K562 (cell line): ENCODE measurements around the gene CCDC88C. TPM values are rescaled to one million over a fixed set of nuclear protein-coding genes. Genes with fewer than 3 reads are reported as not detected.

ENCODE experiments used
- BCLAF1 ChIP-seq, 2 experiments: fragments of 450-650 bp in 1 of 2; IDR thresholded peaks; 2 replicates each; pipeline ENCODE4 v1.6.1; 2011 to 2017; ENCODE audit warnings: low read depth in 2 of 2, antibody characterized with exemption in 1 of 2, borderline replicate concordance in 1 of 2, low read length in 1 of 2, mild to moderate bottlenecking in 1 of 2, mixed read lengths in 1 of 2; ENCODE audit not compliant: control insufficient read depth in 1 of 2
- BRF1 ChIP-seq: IDR thresholded peaks from 3 replicates; pipeline ENCODE4 v1.6.1; 2011; ENCODE audit warnings: borderline replicate concordance, mild to moderate bottlenecking; ENCODE audit not compliant: insufficient read length; ENCODE audit errors: extremely low read depth
- CEBPB ChIP-seq: fragments of 450-650 bp; IDR thresholded peaks from 2 replicates; pipeline ENCODE4 v1.6.1; 2016; ENCODE audit warnings: missing genetic modification characterization, missing compliant biosample characterization
- DACH1 ChIP-seq: fragments of 450-650 bp; IDR thresholded peaks from 2 replicates; pipeline ENCODE4 v1.6.1; 2018; ENCODE audit not compliant: partially characterized antibody
- ETS2 ChIP-seq: IDR thresholded peaks from 2 replicates; pipeline ENCODE4 v1.6.1; 2016; ENCODE audit warnings: borderline replicate concordance, missing genetic modification characterization, mild to moderate bottlenecking, moderate library complexity, missing compliant biosample characterization; ENCODE audit not compliant: poor library complexity, severe bottlenecking
- HDAC3 ChIP-seq: fragments of 450-650 bp; IDR thresholded peaks from 2 replicates; pipeline ENCODE4 v1.6.1; 2018; ENCODE audit warnings: borderline replicate concordance, mild to moderate bottlenecking, moderate library complexity; ENCODE audit not compliant: partially characterized antibody
- ID3 ChIP-seq, 2 experiments: fragments of 250-450 bp in 1 of 2; fragments of 450-650 bp in 1 of 2; sonication (Bioruptor Pico) in 1 of 2; IDR thresholded peaks; 2 replicates each; pipeline versions ENCODE4 v1.6.1 to v1.8.0; 2016 to 2021; ENCODE audit warnings: mild to moderate bottlenecking in 2 of 2, moderate library complexity in 2 of 2, missing compliant biosample characterization in 1 of 2, missing genetic modification characterization in 1 of 2
- IFI16 ChIP-seq: fragments of 250-450 bp; sonication (Bioruptor Pico); IDR thresholded peaks from 2 replicates; pipeline ENCODE4 v2.1.2; 2022; ENCODE audit warnings: mild to moderate bottlenecking, inconsistent platforms
- KHSRP ChIP-seq: fragments of 450-650 bp; IDR thresholded peaks from 2 replicates; pipeline ENCODE4 v1.6.1; 2017
- MNT ChIP-seq, 2 experiments: fragments of 450-650 bp; conservative IDR thresholded peaks; 2 replicates each; pipeline ENCODE4 v1.6.1; 2017; ENCODE audit warnings: mild to moderate bottlenecking in 2 of 2, moderate library complexity in 2 of 2
- NCOA4 ChIP-seq: fragments of 450-650 bp; IDR thresholded peaks from 2 replicates; pipeline ENCODE4 v1.6.1; 2018; ENCODE audit warnings: mild to moderate bottlenecking; ENCODE audit not compliant: partially characterized antibody
- NEUROD1 ChIP-seq: fragments of 150-350 bp; IDR thresholded peaks from 2 replicates; pipeline ENCODE4 v1.6.1; 2014; ENCODE audit warnings: borderline replicate concordance, low read length, low read depth; ENCODE audit not compliant: partially characterized antibody
- NFIC ChIP-seq: fragments of 450-650 bp; IDR thresholded peaks from 2 replicates; pipeline ENCODE4 v1.6.1; 2017; ENCODE audit warnings: mild to moderate bottlenecking, inconsistent platforms
- PML ChIP-seq: IDR thresholded peaks from 2 replicates; pipeline ENCODE4 v1.6.1; 2012; ENCODE audit warnings: low read length, inconsistent platforms
- PTRF ChIP-seq: fragments of 450-650 bp; IDR thresholded peaks from 2 replicates; pipeline ENCODE4 v1.6.1; 2016; ENCODE audit warnings: mild to moderate bottlenecking, missing genetic modification characterization, missing compliant biosample characterization
- RBM25 ChIP-seq: fragments of 200-400 bp; formaldehyde crosslinking; IDR thresholded peaks from 2 replicates; pipeline ENCODE4 v1.6.1; 2018; ENCODE audit warnings: low read length, low read depth, moderate library complexity; ENCODE audit not compliant: severe bottlenecking
- RBM39 ChIP-seq: fragments of 200-400 bp; formaldehyde crosslinking; optimal IDR thresholded peaks from 2 replicates; pipeline ENCODE3; 2018; ENCODE audit warnings: low read depth, low read length
- SMARCC2 ChIP-seq: fragments of 450-650 bp; IDR thresholded peaks from 2 replicates; pipeline ENCODE4 v1.6.1; 2017; ENCODE audit warnings: antibody characterized with exemption, moderate library complexity, mild to moderate bottlenecking, low read depth
- SRSF3 ChIP-seq: fragments of 200-400 bp; formaldehyde crosslinking; IDR thresholded peaks from 2 replicates; pipeline ENCODE4 v1.6.1; 2016; ENCODE audit warnings: mild to moderate bottlenecking, low read length, moderate library complexity; ENCODE audit not compliant: insufficient read depth
- TAF9B ChIP-seq: fragments of 450-650 bp; IDR thresholded peaks from 2 replicates; pipeline ENCODE4 v1.6.1; 2018; ENCODE audit warnings: mild to moderate bottlenecking; ENCODE audit not compliant: partially characterized antibody
- WHSC1 ChIP-seq: IDR thresholded peaks from one replicate; pipeline ENCODE4 v1.6.1; 2012; ENCODE audit warnings: low read length, control low read depth, inconsistent platforms
- ZNF324 ChIP-seq: fragments of 250-450 bp; sonication (Bioruptor Pico); IDR thresholded peaks from 2 replicates; pipeline ENCODE4 v1.4.0; 2020; ENCODE audit warnings: mild to moderate bottlenecking
- ZNF696 ChIP-seq: fragments of 250-450 bp; sonication (Bioruptor Pico); conservative IDR thresholded peaks from 2 replicates; pipeline ENCODE4 v1.4.0; 2020; ENCODE audit warnings: mild to moderate bottlenecking, moderate library complexity
- ZNF778 ChIP-seq: fragments of 450-650 bp; formaldehyde crosslinking; IDR thresholded peaks from 2 replicates; pipeline ENCODE4 v1.4.0; 2020; ENCODE audit warnings: mild to moderate bottlenecking, moderate library complexity
- polyA plus RNA-seq, 8 experiments: library from polyadenylated mRNA; depleted of rRNA in 4 of 8; stranded (reverse) in 5 of 8; unstranded in 3 of 8; fragments of >200 nt; fragmentation: Nextera tagmentation in 2 of 8; fragmentation: Illumina TruSeq in 1 of 8; extraction: Ambion mirVana in 2 of 8; extraction: Trizol in 1 of 8; gene quantifications; 2 replicates each; pipeline versions ENCODE4 v1.2.1 to v1.2.3, GENCODE V29; 2011 to 2014; ENCODE audit warnings: inconsistent platforms in 1 of 8, missing spikeins in 1 of 8
- total RNA-seq, 7 experiments: library from RNA; depleted of rRNA in 6 of 7; stranded (reverse); fragments of >200 nt in 6 of 7; fragmentation: Illumina TruSeq in 2 of 7; extraction: Trizol in 2 of 7; gene quantifications; 2 replicates each; pipeline versions ENCODE4 v1.2.1 to v1.2.3, GENCODE V29; 2011 to 2021; ENCODE audit warnings: low replicate concordance in 1 of 7

Gene CCDC88C
- total and polyA plus RNA-seq, 9 of the 15 experiments (the other 6 are each of a cell fraction or from before 2014, with no cell fraction given), result 0.62 to 22.5 (median 10.7) TPM

GRCh38 chr14:91417983-91418386 is 365 bp upstream of the CCDC88C start (continued):
- TF ChIP-seq CEBPB (tag) (no peak), IFI16 (no peak), KHSRP (no peak), ZNF324 (CRISPR knock-in tag) (no peak), NFIC (no peak), SRSF3 (no peak), SMARCC2 (no peak), DACH1 (no peak), BRF1 (no peak), NCOA4 (no peak), ZNF696 (CRISPR knock-in tag) (no peak), ID3 (CRISPR knock-in tag; IDR thresholded peaks at IDR 0.05) (no peak), ID3 (tag; IDR thresholded peaks at IDR 0.05) (0 out of 2 replicates have a peak, but pooled peaks have one; percentile 34), RBM39 (no peak), PML (no peak), ETS2 (tag) (no peak), HDAC3 (no peak), PTRF (tag) (no peak), MNT (conservative IDR thresholded peaks at IDR 0.05) (peak; percentile 64 to 79), ZNF778 (no peak), BCLAF1 (IDR thresholded peaks at IDR 0.05; ENCODE audit: borderline replicate concordance in 1 of 2, control insufficient read depth in 1 of 2, low read depth in 2 of 2, low read length in 1 of 2) (no peak), TAF9B (no peak), RBM25 (no peak), WHSC1 (no peak), NEUROD1 (no peak)
